Loucy (cell line): ENCODE results near the gene SOX13.

Experiments used
- H2AFZ ChIP-seq: fragments of 200-600 bp; sonication (generic); 2 replicates; pipeline ENCODE4 v1.6.0; 2016; ENCODE audit warnings: antibody characterized with exemption, mild to moderate bottlenecking, low read length, moderate library complexity
- H3F3A ChIP-seq: fragments of 200-600 bp; 2 replicates; pipeline ENCODE4 v1.6.0; 2016; ENCODE audit warnings: antibody characterized with exemption, low read depth, mild to moderate bottlenecking
- H3K27me3 ChIP-seq: fragments of 200-600 bp; sonication (generic); 2 replicates; pipeline ENCODE4 v1.6.1; 2014; ENCODE audit warnings: low read length, mild to moderate bottlenecking; ENCODE audit not compliant: insufficient read depth, poor library complexity, severe bottlenecking
- H3K36me3 ChIP-seq: fragments of 200-600 bp; sonication (generic); 2 replicates; pipeline ENCODE4 v1.6.1; 2016; ENCODE audit warnings: low read length; ENCODE audit not compliant: insufficient read depth
- H3K4me1 ChIP-seq: fragments of 200-600 bp; sonication (generic); 2 replicates; pipeline ENCODE4 v1.5.1; 2014; ENCODE audit warnings: low read length, mild to moderate bottlenecking; ENCODE audit not compliant: insufficient read depth, poor library complexity, severe bottlenecking
- H3K4me2 ChIP-seq: fragments of 200-600 bp; sonication (generic); 2 replicates; pipeline ENCODE4 v1.6.0; 2014; ENCODE audit warnings: antibody characterized with exemption, low read length, low read depth, mild to moderate bottlenecking; ENCODE audit not compliant: poor library complexity, severe bottlenecking
- H3K4me3 ChIP-seq: fragments of 200-600 bp; sonication (generic); 2 replicates; pipeline ENCODE4 v1.5.1; 2014; ENCODE audit warnings: low read length, mild to moderate bottlenecking, mixed read lengths; ENCODE audit not compliant: poor library complexity, severe bottlenecking
- H3K79me2 ChIP-seq: fragments of 200-600 bp; sonication (generic); 2 replicates; pipeline ENCODE4 v1.6.1; 2014; ENCODE audit warnings: low read length; ENCODE audit not compliant: insufficient read depth
- H3K9ac ChIP-seq: fragments of 200-600 bp; sonication (generic); 2 replicates; pipeline ENCODE4 v1.6.0; 2014; ENCODE audit warnings: mild to moderate bottlenecking, low read depth, low read length, moderate library complexity; ENCODE audit not compliant: poor library complexity, severe bottlenecking
- H3K9me2 ChIP-seq: fragments of 200-600 bp; sonication (generic); replicated peaks from 2 replicates; pipeline ENCODE4 v1.6.1; 2016; ENCODE audit warnings: low read depth, low read length, mixed read lengths
- H3K9me3 ChIP-seq: fragments of 200-600 bp; sonication (generic); 2 replicates; pipeline ENCODE4 v1.6.1; 2014; ENCODE audit warnings: mild to moderate bottlenecking, antibody characterized with exemption, low read length, low read depth; ENCODE audit not compliant: insufficient read depth
- H4K20me1 ChIP-seq: fragments of 200-600 bp; sonication (generic); 2 replicates; pipeline ENCODE4 v1.6.0; 2014; ENCODE audit warnings: antibody characterized with exemption, low read length, mild to moderate bottlenecking; ENCODE audit not compliant: insufficient read depth, poor library complexity, severe bottlenecking
- CTCF ChIP-seq: fragments of 200-600 bp; sonication (generic); conservative IDR thresholded peaks from 2 replicates; pipeline ENCODE4 v1.5.1; 2014; ENCODE audit warnings: mild to moderate bottlenecking, antibody characterized with exemption, low read length
- EZH2phosphoT487 ChIP-seq: fragments of 200-600 bp; IDR thresholded peaks from 2 replicates; pipeline ENCODE4 v1.6.1; 2018; ENCODE audit warnings: antibody characterized with exemption, mild to moderate bottlenecking, moderate library complexity, borderline replicate concordance

Gene SOX13

GRCh38 chr1:204134103-204134502, 61.2 kb downstream of the SOX13 start:
- no peak overlapping the region for H3K9ac ChIP-seq
- no peaks in the 10 kb centered on the region for H3K9me3 ChIP-seq
- H3K27me3 ChIP-seq: no peaks in the 10 kb centered on the region
- H4K20me1 ChIP-seq: no peaks in the 10 kb centered on the region
- H3K4me3 ChIP-seq: no peak overlapping the region
- no peaks in the 10 kb centered on the region for H3K36me3 ChIP-seq
- H3K4me1 ChIP-seq: peaks cover 4% of the 10 kb centered on the region
- H2AFZ ChIP-seq: no peak overlapping the region
- H3K79me2 ChIP-seq: no peaks in the 10 kb centered on the region
- no peaks in the 10 kb centered on the region for H3K9me2 ChIP-seq
- no peak overlapping the region for H3K4me2 ChIP-seq
- TF ChIP-seq CTCF (no peak), EZH2phosphoT487 (no peak)
- H3F3A ChIP-seq: no peaks in the 10 kb centered on the region

- Histone ChIP-seq H3K36me3 (no peaks in the 10 kb centered on the region), H3K4me3 (no peak overlapping the region), H3K79me2 (no peaks in the 10 kb centered on the region), H3K27me3 (no peaks in the 10 kb centered on the region), H3K4me1 (no peaks in the 10 kb centered on the region), H2AFZ (no peak overlapping the region), H3K9me3 (no peaks in the 10 kb centered on the region), H3K9me2 (no peaks in the 10 kb centered on the region), H3F3A (no peaks in the 10 kb centered on the region), H3K9ac (no peak overlapping the region), H3K4me2 (no peak overlapping the region), H4K20me1 (no peaks in the 10 kb centered on the region)
- TF ChIP-seq CTCF: no peak
- TF ChIP-seq EZH2phosphoT487: no peak
Measured at GRCh38 chr1:204136814-204137213, 63.9 kb downstream of the SOX13 start.

GRCh38 chr1:204139088-204139487, 66.2 kb downstream of the SOX13 start:
- Histone ChIP-seq H3K36me3 (no peaks in the 10 kb centered on the region), H3K4me3 (no peak overlapping the region), H3K79me2 (no peaks in the 10 kb centered on the region), H3K9me3 (no peaks in the 10 kb centered on the region), H4K20me1 (no peaks in the 10 kb centered on the region), H3K9ac (no peak overlapping the region), H3K9me2 (no peaks in the 10 kb centered on the region), H3K4me2 (no peak overlapping the region), H3F3A (no peaks in the 10 kb centered on the region), H3K27me3 (no peaks in the 10 kb centered on the region), H3K4me1 (no peaks in the 10 kb centered on the region), H2AFZ (no peak overlapping the region)
- TF ChIP-seq EZH2phosphoT487 (no peak), CTCF (no peak)
